Thymus (tissue), 11 donors: ENCODE measurements around the gene LTO1. TPM values are rescaled to one million over a fixed set of nuclear protein-coding genes. Genes with fewer than 3 reads are reported as not detected.

Experiments
- DNase-seq, 9 donors: peaks; one replicate each; pipeline ENCODE4 v3.0.0-alpha.2; 2013; ENCODE audit warnings: low spot score in 9 of 9, low read depth in 6 of 9, missing footprints in 1 of 9
- H3K27ac ChIP-seq, 2 donors: one replicate each; pipeline ENCODE4 v1.5.1; 2013; ENCODE audit warnings: control low read depth in 1 of 2, low read depth in 1 of 2, low read length in 1 of 2, mild to moderate bottlenecking in 1 of 2, moderate library complexity in 1 of 2
- H3K27me3 ChIP-seq, 2 donors: one replicate each; pipeline ENCODE4 v1.5.1; 2013; ENCODE audit warnings: low read length in 1 of 2; ENCODE audit not compliant: control insufficient read depth in 2 of 2, insufficient read depth in 1 of 2
- H3K36me3 ChIP-seq, 2 donors: one replicate each; pipeline ENCODE4 v1.5.1; 2013; ENCODE audit warnings: low read length in 1 of 2, mild to moderate bottlenecking in 1 of 2, moderate library complexity in 1 of 2; ENCODE audit not compliant: control insufficient read depth in 2 of 2, insufficient read depth in 2 of 2
- H3K4me1 ChIP-seq, 2 donors: one replicate each; pipeline ENCODE4 v1.5.1; 2013; ENCODE audit warnings: low read length in 2 of 2; ENCODE audit not compliant: control insufficient read depth in 2 of 2, insufficient read depth in 2 of 2
- H3K4me3 ChIP-seq, 2 donors: one replicate each; pipeline ENCODE4 v1.5.1; 2013; ENCODE audit warnings: low read length in 2 of 2, control low read depth in 1 of 2, mild to moderate bottlenecking in 1 of 2
- H3K9me3 ChIP-seq, 2 donors: one replicate each; pipeline ENCODE4 v1.5.1; 2013; ENCODE audit warnings: low read length in 1 of 2, mild to moderate bottlenecking in 1 of 2; ENCODE audit not compliant: control insufficient read depth in 2 of 2, insufficient read depth in 1 of 2
- WGBS: extraction: QIAGEN DNeasy Blood & Tissue Kit; methylation state at CpG from one replicate; pipeline ENCODE4 v1.1.7; 2013; 5-methylcytosine and 5-hydroxymethylcytosine counted together
- polyA plus RNA-seq: library from polyadenylated mRNA; stranded (reverse); fragments of 200-250 nt; gene quantifications from one replicate; pipeline ENCODE4 v1.2.3, GENCODE V29; 2013
- total RNA-seq: library from RNA; stranded (reverse); fragments of 120-200 nt; gene quantifications from one replicate; pipeline ENCODE4 v1.2.4, GENCODE V29; 2013
- donor health status: healthy.

The LTO1 gene
- total and polyA plus RNA-seq, 2 donors = 11.8 to 29.3 TPM

DNA sequence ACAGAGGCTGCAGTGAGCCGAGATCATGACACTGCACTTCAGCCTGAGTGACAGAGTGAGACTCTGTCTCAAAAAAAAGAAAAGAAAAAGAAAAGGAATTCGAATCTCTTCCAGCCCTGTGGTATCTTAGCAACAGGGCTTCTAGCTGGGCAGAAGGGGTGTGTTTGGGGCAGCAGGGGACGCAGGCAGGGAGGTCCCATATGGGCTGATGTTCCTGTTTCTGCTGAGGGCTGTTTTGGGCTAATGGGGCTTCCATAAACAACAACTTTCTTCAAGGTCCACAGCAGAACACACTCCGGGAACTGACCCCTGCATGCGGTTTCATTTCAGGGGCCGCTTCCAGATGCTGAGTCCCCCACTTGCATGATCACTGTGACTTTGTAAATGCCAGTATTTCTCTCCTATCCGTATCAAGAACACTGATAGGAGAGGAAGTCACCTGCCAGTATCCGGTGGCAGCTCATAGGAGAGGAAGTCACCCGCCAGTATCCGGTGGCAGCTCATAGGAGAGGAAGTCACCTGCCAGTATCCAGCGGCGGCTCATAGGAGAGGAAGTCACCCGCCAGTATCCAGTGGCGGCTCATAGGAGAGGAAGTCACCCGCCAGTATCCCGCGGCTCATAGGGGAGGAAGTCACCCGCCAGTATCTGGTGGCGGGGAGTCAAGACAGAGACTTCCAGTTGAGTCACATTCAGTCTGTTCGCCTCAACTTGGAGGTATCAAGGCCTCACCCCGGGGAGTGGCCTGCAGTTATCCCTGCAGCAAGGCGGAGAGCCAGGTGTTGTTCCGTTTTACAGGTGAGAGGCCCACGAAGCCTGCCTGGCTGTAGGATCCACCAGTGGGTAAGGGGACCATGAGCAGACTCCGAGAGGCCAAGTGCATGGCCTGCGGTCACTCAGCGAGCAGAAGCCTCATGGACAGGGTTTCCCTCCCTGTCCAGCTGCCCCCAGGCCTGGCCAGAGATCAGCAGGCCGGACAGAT lies 37.0 kb upstream of the LTO1 start:
- Histone ChIP-seq H3K27ac (peak overlapping the region in 1 of 2 donors; percentile 49), H3K27me3 (peaks cover 2 to 49% of the 10 kb centered on the region in 2 donors), H3K4me3 (no peak overlapping the region), H3K36me3 (no peaks in the 10 kb centered on the region), H3K4me1 (peaks cover 5 to 6% of the 10 kb centered on the region in 2 donors), H3K9me3 (peaks cover 2 to 13% of the 10 kb centered on the region in 2 donors)
- DNase-seq = peak in 2 of 9 donors; percentile 25 to 54
- 34% methylated on average over 28 of the region's 28 CpGs for WGBS

GRCh38 chr11:69708736-69709401 lies 33.7 kb upstream of the LTO1 start:
- peaks cover 34 to 66% of the 10 kb centered on the region in 2 donors for H3K27me3 ChIP-seq
- no peak overlapping the region for H3K4me3 ChIP-seq
- peaks cover 2 to 15% of the 10 kb centered on the region in 2 donors for H3K9me3 ChIP-seq
- no peaks in the 10 kb centered on the region for H3K36me3 ChIP-seq
- H3K27ac ChIP-seq = no peak overlapping the region
- DNase-seq = no peak
- peaks cover 5 to 6% of the 10 kb centered on the region in 2 donors for H3K4me1 ChIP-seq
- 74% methylated on average over 15 of the region's 15 CpGs for WGBS

GRCh38 chr11:69707176-69707575 lies 32.0 kb upstream of the LTO1 start:
- peaks cover 0 to 7% of the 10 kb centered on the region in 2 donors for H3K9me3 ChIP-seq
- H3K4me3 ChIP-seq = no peak overlapping the region
- DNase-seq = no peak
- no peak overlapping the region for H3K27ac ChIP-seq
- H3K27me3 ChIP-seq = peaks cover 51 to 74% of the 10 kb centered on the region in 2 donors
- H3K4me1 ChIP-seq = peaks cover 5 to 8% of the 10 kb centered on the region in 2 donors
- WGBS = 47% methylated on average over 7 of the region's 7 CpGs
- H3K36me3 ChIP-seq = no peaks in the 10 kb centered on the region

DNA sequence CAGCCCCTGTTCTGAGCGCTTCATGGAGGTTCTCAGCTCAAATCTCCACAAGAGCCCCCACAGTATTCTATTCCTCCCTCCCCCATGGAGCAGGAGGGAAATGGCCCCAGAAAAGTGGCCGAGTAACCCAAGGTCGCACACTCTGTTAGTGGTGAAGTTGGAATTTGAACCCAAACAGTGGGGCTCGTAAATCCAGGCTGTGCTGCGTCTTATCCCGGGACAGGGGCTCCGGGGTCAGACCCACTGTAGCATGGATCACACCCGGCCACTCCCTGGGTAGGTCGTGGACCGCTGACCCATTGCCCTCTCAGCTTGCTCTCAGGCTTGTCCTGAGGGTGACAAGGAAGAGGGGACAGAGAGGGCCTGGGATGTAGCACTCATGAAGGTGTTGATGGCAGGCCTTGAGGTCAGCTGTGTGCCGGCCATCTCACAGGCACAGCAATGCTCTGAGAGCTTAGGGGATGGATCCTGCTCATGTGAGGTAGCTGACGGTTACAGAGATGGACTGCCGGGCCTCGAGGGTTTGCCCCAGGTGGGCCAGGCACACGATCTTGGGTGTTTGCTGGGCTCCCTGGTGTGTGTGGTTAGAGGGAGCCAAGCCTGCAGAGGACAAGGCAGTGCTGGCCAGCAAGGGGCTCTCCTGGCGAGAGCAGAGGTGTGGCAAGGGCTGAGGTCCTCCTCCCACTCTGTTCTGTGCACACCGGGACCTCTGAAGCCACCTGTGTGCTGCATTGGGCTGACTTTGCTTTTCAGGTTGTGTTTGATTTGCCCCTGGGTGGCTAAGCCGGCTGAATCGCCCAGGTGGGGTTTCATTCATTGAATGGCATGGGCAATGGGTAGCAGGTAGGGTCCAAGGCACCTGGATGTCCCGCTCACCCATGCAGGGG lies 31.0 kb upstream of the LTO1 start:
- no peak overlapping the region for H3K27ac ChIP-seq
- no peak overlapping the region for H3K4me3 ChIP-seq
- peaks cover 62 to 84% of the 10 kb centered on the region in 2 donors for H3K27me3 ChIP-seq
- 43% methylated on average over 20 of the region's 20 CpGs for WGBS
- peaks cover 0 to 2% of the 10 kb centered on the region in 2 donors for H3K9me3 ChIP-seq
- H3K36me3 ChIP-seq = no peaks in the 10 kb centered on the region
- DNase-seq = no peak
- H3K4me1 ChIP-seq = peaks cover 0 to 5% of the 10 kb centered on the region in 2 donors

GRCh38 chr11:69705351-69705811 lies 30.2 kb upstream of the LTO1 start:
- WGBS = 7% methylated on average over 18 of the region's 18 CpGs
- Histone ChIP-seq H3K27me3 (peaks cover 68 to 90% of the 10 kb centered on the region in 2 donors), H3K27ac (no peak overlapping the region), H3K36me3 (no peaks in the 10 kb centered on the region), H3K4me1 (peaks cover 0 to 5% of the 10 kb centered on the region in 2 donors), H3K4me3 (no peak overlapping the region), H3K9me3 (peaks cover 0 to 2% of the 10 kb centered on the region in 2 donors)
- no peak for DNase-seq

DNA sequence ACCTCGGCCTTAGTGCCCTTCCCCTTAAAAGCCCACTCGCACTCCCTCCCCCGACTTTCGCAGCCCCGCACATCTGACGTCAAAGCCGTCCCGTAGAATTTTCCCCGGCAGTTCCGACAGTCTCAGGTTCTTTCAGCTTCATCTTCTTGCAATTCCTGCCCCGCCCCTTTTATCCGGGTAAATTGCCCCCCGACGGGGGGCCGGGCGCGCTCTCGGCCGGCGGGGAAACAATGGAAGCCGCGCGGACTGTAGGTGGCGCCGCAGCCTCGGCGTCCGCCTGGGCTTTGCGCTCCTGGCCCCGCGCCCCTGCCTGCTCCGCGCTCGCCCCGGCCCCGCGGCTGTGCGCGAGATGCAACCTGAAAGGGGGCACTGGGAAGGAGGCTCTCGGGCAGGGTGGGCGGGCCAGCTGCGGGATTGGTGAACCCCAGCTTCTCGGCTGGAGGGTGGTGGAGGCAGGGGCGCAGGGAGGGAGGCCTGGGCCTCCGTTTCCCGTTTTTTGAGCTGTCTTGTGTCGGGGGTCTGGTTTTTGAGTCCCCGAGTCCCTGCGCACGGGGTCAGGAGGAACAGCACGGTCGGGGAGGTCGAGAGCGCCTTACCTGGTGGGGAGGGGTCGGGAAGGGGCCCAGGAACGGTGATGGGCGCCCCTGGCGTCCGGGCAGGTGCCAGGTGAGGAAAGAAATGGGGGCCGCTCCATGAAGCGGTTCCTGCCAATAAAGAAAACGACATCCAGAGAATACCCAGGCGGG lies 29.5 kb upstream of the LTO1 start:
- Histone ChIP-seq H3K27me3 (peaks cover 70 to 90% of the 10 kb centered on the region in 2 donors), H3K4me1 (peaks cover 0 to 5% of the 10 kb centered on the region in 2 donors), H3K9me3 (peaks cover 0 to 2% of the 10 kb centered on the region in 2 donors), H3K4me3 (no peak overlapping the region), H3K36me3 (no peaks in the 10 kb centered on the region), H3K27ac (no peak overlapping the region)
- DNase-seq = no peak
- WGBS = 4% methylated on average over 63 of the region's 63 CpGs

- 4% methylated on average over 67 of the region's 67 CpGs for WGBS
- no peaks in the 10 kb centered on the region for H3K36me3 ChIP-seq
- no peak for DNase-seq
Observed at GRCh38 chr11:69703768-69704507, 28.8 kb upstream of the LTO1 start, which contains the start of gene FGF19. Gene FGF19 (minus strand): TSS chr11:69704022. CDS start chr11:69703876, 146 bp downstream.

More at GRCh38 chr11:69703768-69704507, 28.8 kb upstream of the LTO1 start, which contains the start of gene FGF19:
- Histone ChIP-seq H3K27ac (no peak within 1 kb of the TSS), H3K9me3 (peaks cover 0 to 2% of the 10 kb centered on the region in 2 donors), H3K4me3 (no peak within 1 kb of the TSS), H3K27me3 (peaks cover 76 to 90% of the 10 kb centered on the region in 2 donors), H3K4me1 (peaks cover 0 to 5% of the 10 kb centered on the region in 2 donors)
